GM12878 (cell line): ENCODE results near the gene DCC. TPM values are rescaled to one million over a fixed set of nuclear protein-coding genes. Genes with fewer than 3 reads are reported as not detected.

ENCODE experiments used
- ATAC-seq: fragments of 200-7000 bp; cut with Tn5 transposase; 3 replicates; pipeline ENCODE4 v1.9.1; 2020; ENCODE audit warnings: mild to moderate bottlenecking, moderate library complexity
- BruUV-seq: library from RNA; stranded (reverse); fragments of 400-500 nt; replicated peaks from 2 replicates; lab custom pipeline; 2021; lab: Mats Ljungman, UMichigan
- CTCF ChIA-PET: fragments of 300-600 bp; sonication (Branson Sonifier 250); formaldehyde crosslinking; extraction: SDS; loops from one replicate; lab custom pipeline; 2021; ENCODE audit warnings: inconsistent platforms; lab: Yijun Ruan, JAX
- POLR2A ChIA-PET: fragments of 350-600 bp; formaldehyde crosslinking; extraction: SDS; loops from one replicate; lab custom pipeline; 2021; ENCODE audit warnings: inconsistent platforms; lab: Charles Lee
- RAD21 ChIA-PET: fragments of 300-600 bp; sonication (Branson Sonifier 250); formaldehyde crosslinking; loops from one replicate; lab custom pipeline; 2023; ENCODE audit warnings: antibody characterized with exemption; ENCODE audit not compliant: unreplicated experiment; lab: Charles Lee
- SMC1A ChIA-PET: fragments of 300-600 bp; sonication (Branson Sonifier 250); formaldehyde crosslinking; loops from one replicate; lab custom pipeline; 2023; ENCODE audit not compliant: unreplicated experiment, uncharacterized antibody; lab: Charles Lee
- DNase-seq: peaks from one replicate; pipeline ENCODE4 v3.0.0-alpha.2; 2011; ENCODE audit warnings: low read depth, low spot score
- FAIRE-seq: peaks from 3 replicates; lab custom pipeline; 2011; peaks lifted over from hg19 to GRCh38; lab: Jason Lieb, UNC
- H2AFZ ChIP-seq: 2 replicates; pipeline ENCODE4 v1.6.0; 2011; ENCODE audit warnings: low read depth, low read length, control low read depth; ENCODE audit not compliant: control insufficient read depth
- H3K27ac ChIP-seq: 2 replicates; pipeline ENCODE4 v1.5.1; 2011; ENCODE audit warnings: control low read depth; ENCODE audit not compliant: control insufficient read depth, insufficient read depth
- H3K27me3 ChIP-seq, 2 experiments: replicated peaks in 1 of 2; 2 replicates each; pipeline versions ENCODE4 v1.6.0 to v1.6.1; 2011; ENCODE audit warnings: low read length in 1 of 2; ENCODE audit not compliant: control insufficient read depth in 2 of 2, insufficient read depth in 2 of 2
- H3K36me3 ChIP-seq, 2 experiments: 2 replicates each; pipeline ENCODE4 v1.5.1; 2011; ENCODE audit warnings: low read length in 1 of 2; ENCODE audit not compliant: control insufficient read depth in 2 of 2, insufficient read depth in 2 of 2
- H3K4me1 ChIP-seq: 2 replicates; pipeline ENCODE4 v1.6.1; 2011; ENCODE audit warnings: mild to moderate bottlenecking, low read length, moderate library complexity, mixed read lengths; ENCODE audit not compliant: control insufficient read depth, insufficient read depth
- H3K4me2 ChIP-seq: 2 replicates; pipeline ENCODE4 v1.6.0; 2011; ENCODE audit warnings: control low read depth; ENCODE audit not compliant: control insufficient read depth, insufficient read depth
- H3K4me3 ChIP-seq: fragments of 200-600 bp; sonication (generic); 2 replicates; pipeline ENCODE4 v1.5.1; 2016
- H3K79me2 ChIP-seq: 2 replicates; pipeline ENCODE4 v1.6.0; 2011; ENCODE audit warnings: low read length; ENCODE audit not compliant: control insufficient read depth, insufficient read depth
- H3K9ac ChIP-seq: 2 replicates; pipeline ENCODE4 v1.8.0; 2011; ENCODE audit warnings: low read length, control low read depth, mixed read lengths; ENCODE audit not compliant: control insufficient read depth, insufficient read depth
- H3K9me3 ChIP-seq: replicated peaks from 3 replicates; pipeline ENCODE4 v1.5.1; 2011; ENCODE audit warnings: mild to moderate bottlenecking, low read length; ENCODE audit not compliant: control insufficient read depth, insufficient read depth
- H4K20me1 ChIP-seq: 2 replicates; pipeline ENCODE4 v1.6.0; 2011; ENCODE audit not compliant: control insufficient read depth, insufficient read depth
- NBN ChIP-seq: fragments of 450-650 bp; IDR thresholded peaks from 2 replicates; pipeline ENCODE4 v1.6.1; 2016
- NFXL1 ChIP-seq: fragments of 450-650 bp; IDR thresholded peaks from 2 replicates; pipeline ENCODE4 v1.6.1; 2017; ENCODE audit warnings: antibody characterized with exemption, mild to moderate bottlenecking, borderline replicate concordance
- NFYB ChIP-seq: IDR thresholded peaks from 2 replicates; pipeline ENCODE4 v1.6.1; 2011; ENCODE audit warnings: low read depth, mild to moderate bottlenecking, low read length, improper control_type of control experiment, moderate library complexity; ENCODE audit not compliant: insufficient read depth
- NRF1 ChIP-seq: conservative IDR thresholded peaks from 2 replicates; pipeline ENCODE4 v1.6.1; 2011; ENCODE audit warnings: mild to moderate bottlenecking, low read depth, low read length, improper control_type of control experiment
- RAD21 ChIP-seq: IDR thresholded peaks from 2 replicates; pipeline ENCODE4 v1.6.1; 2011; ENCODE audit warnings: mild to moderate bottlenecking, low read depth, low read length, moderate library complexity; ENCODE audit not compliant: insufficient read depth
- RB1 ChIP-seq: fragments of 450-650 bp; formaldehyde crosslinking; IDR thresholded peaks from 2 replicates; pipeline ENCODE4 v1.6.1; 2017; ENCODE audit warnings: mild to moderate bottlenecking, borderline replicate concordance
- YBX1 ChIP-seq: fragments of 450-650 bp; IDR thresholded peaks from 2 replicates; pipeline ENCODE4 v1.6.1; 2016; ENCODE audit warnings: antibody characterized with exemption
- ZBTB11 ChIP-seq: fragments of 450-650 bp; formaldehyde crosslinking; IDR thresholded peaks from 2 replicates; pipeline ENCODE4 v1.5.0; 2022; ENCODE audit warnings: mild to moderate bottlenecking, missing genetic modification characterization
- ZBTB40 ChIP-seq: fragments of 450-650 bp; IDR thresholded peaks from 2 replicates; pipeline ENCODE4 v1.6.1; 2016; ENCODE audit warnings: mild to moderate bottlenecking, moderate library complexity, borderline replicate concordance
- ZNF207 ChIP-seq: fragments of 450-650 bp; IDR thresholded peaks from 2 replicates; pipeline ENCODE4 v1.6.1; 2014; ENCODE audit warnings: antibody characterized with exemption, mild to moderate bottlenecking, borderline replicate concordance
- ZZZ3 ChIP-seq: IDR thresholded peaks from 2 replicates; pipeline ENCODE4 v1.6.1; 2011; ENCODE audit warnings: low read depth; ENCODE audit not compliant: control insufficient read depth, insufficient read length
- WGBS: methylation state at CpG from one replicate; pipeline ENCODE4 v1.1.6; 2016; ENCODE audit warnings: low lambda C conversion rate; ENCODE audit not compliant: insufficient replicate concordance, insufficient coverage; ENCODE audit errors: missing lambda C conversion rate; 5-methylcytosine and 5-hydroxymethylcytosine counted together
- in situ Hi-C: fragments of 300-500 bp; cut with MboI; formaldehyde crosslinking; loops from 9 replicates; pipeline ENCODE4 v1.14.3; 2018; ENCODE audit warnings: mixed read lengths
- intact Hi-C: fragments of 100-400 bp; cut with micrococcal nuclease; formaldehyde crosslinking; loops from one replicate; pipeline ENCODE4 v1.14.2; 2022; ENCODE audit not compliant: unreplicated experiment
- polyA plus RNA-seq, 11 experiments: library from polyadenylated mRNA; depleted of rRNA in 4 of 11; unstranded in 6 of 11; stranded (reverse) in 5 of 11; fragments of >200 nt; fragmentation: Nextera tagmentation in 4 of 11; fragmentation: Illumina TruSeq in 1 of 11; extraction: Ambion mirVana in 4 of 11; extraction: Trizol in 1 of 11; gene quantifications; 1 replicate in 1 of 11; 2 replicates in 10 of 11; pipeline versions ENCODE4 v1.2.1 to v1.2.3, GENCODE V29; 2011 to 2016; ENCODE audit warnings: inconsistent platforms in 2 of 11, missing spikeins in 2 of 11, low read depth in 1 of 11
- total RNA-seq, 4 experiments: library from RNA; depleted of rRNA in 3 of 4; stranded (reverse); fragments of >200 nt in 3 of 4; fragmentation: Illumina TruSeq in 1 of 4; extraction: Trizol in 1 of 4; gene quantifications; 2 replicates each; pipeline versions ENCODE4 v1.2.1 to v1.2.3, GENCODE V29; 2013 to 2021

DCC gene
- total and polyA plus RNA-seq, 10 of the 15 experiments (the other 5 are each of a cell fraction or from before 2014, with no cell fraction given) = 0.01 TPM; not detected in 9

- no peak for ATAC-seq
- TF ChIP-seq ZNF207 = no peak
- no peak for TF ChIP-seq YBX1
- no peak for TF ChIP-seq RAD21
- no peak for TF ChIP-seq RB1
- no peak for TF ChIP-seq NBN
- TF ChIP-seq, all 136 proteins: peak for 0
- POLR2A ChIA-PET = no interaction called here
- DNase-seq (no peak), FAIRE-seq (no peak)
- BruUV-seq = no TSS peak
- Histone ChIP-seq H4K20me1 (no peaks in the 10 kb centered on the region), H3K4me2 (no peak overlapping the region), H2AFZ (no peak overlapping the region), H3K9ac (no peak overlapping the region), H3K4me1 (no peaks in the 10 kb centered on the region), H3K4me3 (no peak overlapping the region), H3K79me2 (no peaks in the 10 kb centered on the region), H3K36me3 (no peaks in the 10 kb centered on the region), H3K27me3 (no peaks in the 10 kb centered on the region), H3K27ac (no peak overlapping the region), H3K9me3 (no peaks in the 10 kb centered on the region)
- intact Hi-C loops = no loop called here
- CTCF ChIA-PET = no interaction called here
- RAD21 ChIA-PET = no interaction called here
- WGBS = 0% methylated on average over 1 of the region's 1 CpG
- in situ Hi-C loops = no loop called here
- SMC1A ChIA-PET = no interaction called here
Observed at GRCh38 chr18:52554180-52554579, 214.2 kb downstream of the DCC start.

- FAIRE-seq = no peak
- no peak for TF ChIP-seq ZBTB11
- no peak for TF ChIP-seq NFYB
- no peak for TF ChIP-seq NFXL1
- TF ChIP-seq ZBTB40 = no peak
- TF ChIP-seq ZZZ3 = no peak
- TF ChIP-seq NRF1 = no peak
Observed at GRCh38 chr18:52567360-52567759, 227.4 kb downstream of the DCC start.

More at GRCh38 chr18:52567360-52567759, 227.4 kb downstream of the DCC start:
- 16% methylated on average over 4 of the region's 4 CpGs for WGBS
- Histone ChIP-seq H3K36me3 (no peaks in the 10 kb centered on the region), H3K4me2 (no peak overlapping the region), H3K27ac (no peak overlapping the region), H3K27me3 (no peaks in the 10 kb centered on the region), H3K9ac (no peak overlapping the region), H3K4me1 (no peaks in the 10 kb centered on the region), H3K79me2 (no peaks in the 10 kb centered on the region), H4K20me1 (no peaks in the 10 kb centered on the region), H3K9me3 (no peaks in the 10 kb centered on the region), H2AFZ (no peak overlapping the region), H3K4me3 (no peak overlapping the region)
- CTCF ChIA-PET = no interaction called here
- in situ Hi-C loops = no loop called here
- POLR2A ChIA-PET = no interaction called here
- intact Hi-C loops = no loop called here
- no peak for ATAC-seq
- RAD21 ChIA-PET = no interaction called here
- SMC1A ChIA-PET = no interaction called here
- DNase-seq = no peak
- BruUV-seq = no TSS peak
